Measurements from ENCODE around the gene PNLIPRP1.

Gene PNLIPRP1

DNA sequence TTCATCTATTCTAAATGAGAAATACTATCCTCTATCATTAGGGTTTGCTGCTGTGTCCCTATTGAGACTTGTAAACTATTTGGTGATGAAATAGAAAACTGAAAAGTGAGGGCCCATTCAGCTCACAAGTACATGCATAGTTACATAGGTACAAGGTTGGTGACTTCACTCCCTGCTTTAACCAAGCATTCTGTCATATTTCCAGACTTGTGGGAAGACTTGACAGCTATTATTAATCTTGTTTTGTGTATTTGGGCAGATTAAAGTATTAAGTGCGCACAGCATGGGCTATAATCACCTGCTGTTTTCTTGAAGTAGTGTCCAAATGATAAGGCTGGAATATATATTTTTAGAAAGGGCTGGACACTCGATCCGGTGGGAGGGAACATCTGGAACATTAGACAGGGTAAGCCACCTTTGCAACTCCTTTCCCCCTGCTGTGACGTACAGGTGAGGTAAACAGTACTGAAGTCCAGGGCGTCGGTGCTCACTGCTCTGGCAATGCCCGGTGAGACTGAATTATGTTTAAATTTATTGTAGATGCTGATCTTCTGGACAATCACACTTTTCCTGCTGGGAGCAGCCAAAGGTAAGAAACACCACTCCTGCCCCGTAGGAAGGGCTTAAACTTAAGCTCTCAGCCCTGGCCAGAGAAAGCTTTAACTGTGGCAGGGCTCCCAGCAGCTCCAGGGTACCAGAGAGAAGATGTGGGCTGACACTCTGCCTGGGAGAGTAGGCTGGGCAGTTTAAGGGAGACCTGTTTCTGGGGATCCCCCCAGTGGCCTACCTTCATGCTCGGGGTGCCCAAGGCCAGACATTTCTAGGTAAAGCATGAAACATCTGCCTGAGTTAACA is at the start of gene PNLIPRP1:
Gene PNLIPRP1 (plus strand): TSS at position 370 of the 855 bp plus-strand sequence. CDS start 171 bp downstream, at position 541.
- DNase-seq (ENCODE audit: low read depth, low spot score), result no peak

DNA sequence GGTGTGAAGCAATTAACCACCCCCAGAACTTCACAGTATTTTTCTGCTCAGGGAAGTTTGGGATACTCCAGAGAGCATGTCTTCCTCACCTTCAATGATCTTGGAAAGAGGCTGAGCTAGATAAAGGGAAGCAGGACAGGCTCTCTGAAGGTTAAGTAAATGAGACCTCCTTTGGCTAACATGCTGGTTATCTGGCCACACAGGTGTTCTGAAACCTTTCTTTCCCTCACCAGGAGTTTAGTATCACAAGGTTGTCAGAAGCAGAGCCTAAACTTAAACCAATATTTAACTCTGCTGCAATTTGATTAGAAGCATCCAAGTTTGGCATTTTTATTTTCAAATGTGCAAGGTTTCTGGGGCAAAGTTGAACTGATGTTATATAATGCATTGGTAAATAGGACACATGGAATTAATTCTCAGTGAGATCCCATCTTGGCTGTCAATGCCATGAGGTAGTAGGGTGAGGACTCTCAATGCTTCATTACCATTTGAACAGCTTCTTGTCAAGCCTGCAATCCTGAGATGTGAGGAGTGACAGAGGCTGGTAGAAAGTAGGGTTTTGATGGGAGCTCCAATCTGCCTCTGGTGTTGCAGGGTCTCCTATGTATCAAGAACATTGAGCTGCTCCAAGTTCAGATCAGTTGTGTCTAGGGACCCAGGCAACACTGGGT is 48.6 kb upstream of the PNLIPRP1 start:
- DNase-seq (ENCODE audit: low read depth, low spot score), result no peak

DNA sequence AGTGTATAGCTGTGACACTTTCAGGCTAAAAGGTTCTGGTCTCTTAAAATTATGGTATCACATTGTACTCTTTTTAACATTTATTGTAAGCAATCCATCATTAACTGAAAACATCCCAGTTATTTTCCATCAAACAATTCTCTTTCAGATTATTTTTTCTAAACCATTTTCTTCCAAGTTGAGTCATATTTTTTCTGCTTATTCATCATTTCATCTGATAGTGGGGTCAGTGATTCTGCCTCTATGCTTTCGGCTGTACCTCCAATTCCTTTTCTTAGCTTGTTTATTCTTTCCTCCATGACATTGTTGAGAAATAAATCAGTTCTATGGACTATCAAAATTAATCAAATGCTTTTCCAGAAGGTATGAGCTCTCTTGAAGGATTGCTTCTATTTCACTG is 45.6 kb upstream of the PNLIPRP1 start:
- DNase-seq (ENCODE audit: low read depth, low spot score), result no peak

DNA sequence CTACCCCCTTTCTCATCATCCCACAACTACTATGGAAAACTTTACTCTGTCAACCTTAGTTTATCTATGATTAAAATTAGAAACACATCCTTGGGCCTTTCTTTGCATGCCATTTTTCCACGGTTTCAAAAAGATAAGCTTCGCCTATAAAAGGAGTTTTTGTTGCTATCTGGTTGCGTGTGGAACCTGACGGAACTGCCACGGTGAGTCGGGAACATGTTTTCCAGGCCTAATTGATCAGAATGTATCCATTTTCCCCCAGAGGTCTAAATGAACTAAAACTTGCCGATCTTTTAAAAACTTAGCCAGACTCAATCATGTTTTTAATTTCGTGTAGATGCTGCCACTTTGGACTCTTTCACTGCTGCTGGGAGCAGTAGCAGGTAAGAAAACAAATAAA is 45.0 kb upstream of the PNLIPRP1 start, which contains the start of gene PNLIP:
Gene PNLIP (plus strand): TSS at position 176 of the 400 bp plus-strand sequence. CDS start 162 bp downstream, at position 338.
- DNase-seq (ENCODE audit: low read depth, low spot score), result no peak

DNA sequence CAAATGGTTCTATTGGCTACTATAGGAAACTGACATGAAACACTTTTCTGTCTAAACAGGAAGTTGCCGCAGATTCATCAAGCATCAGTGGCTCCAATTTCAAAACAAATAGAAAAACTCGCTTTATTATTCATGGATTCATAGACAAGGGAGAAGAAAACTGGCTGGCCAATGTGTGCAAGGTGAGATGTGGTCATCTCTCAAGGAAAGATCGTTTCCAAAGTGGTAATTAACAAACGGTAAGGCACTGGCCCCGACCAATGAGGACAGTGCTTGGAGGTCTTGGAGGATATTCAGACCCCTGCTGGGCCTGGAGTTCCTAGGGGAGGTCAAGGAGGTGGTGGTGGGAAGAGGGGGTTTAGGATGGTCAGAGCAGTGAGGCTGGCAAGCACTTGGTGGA is 42.5 kb upstream of the PNLIPRP1 start:
- no peak for DNase-seq (ENCODE audit: low read depth, low spot score)

DNA sequence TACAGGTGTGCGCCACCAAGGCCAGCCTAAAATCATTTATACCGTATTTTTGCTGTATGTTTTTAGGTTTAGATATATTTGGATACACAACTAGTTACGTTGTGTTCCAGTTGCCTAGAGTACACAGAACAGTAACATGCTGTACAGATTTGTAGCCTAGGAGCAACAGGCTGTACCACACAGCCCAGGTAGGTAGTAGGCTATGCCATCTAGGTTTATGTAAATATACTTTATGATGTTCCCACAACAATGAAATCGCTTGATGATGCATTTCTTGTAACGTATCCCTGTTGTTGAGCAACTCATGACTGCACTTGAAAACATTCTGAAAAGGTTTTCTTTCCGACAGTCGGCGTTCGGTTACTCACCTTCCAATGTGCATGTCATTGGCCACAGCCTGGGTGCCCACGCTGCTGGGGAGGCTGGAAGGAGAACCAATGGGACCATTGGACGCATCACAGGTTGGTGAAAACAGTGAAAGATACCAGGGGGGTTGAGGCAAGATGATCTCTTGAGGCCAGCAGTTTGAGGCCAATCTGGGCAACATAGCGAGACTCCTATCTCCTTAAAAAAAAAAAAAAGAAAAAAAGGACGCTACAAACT is 37.3 kb upstream of the PNLIPRP1 start:
- no peak for DNase-seq (ENCODE audit: low read depth, low spot score)

DNA sequence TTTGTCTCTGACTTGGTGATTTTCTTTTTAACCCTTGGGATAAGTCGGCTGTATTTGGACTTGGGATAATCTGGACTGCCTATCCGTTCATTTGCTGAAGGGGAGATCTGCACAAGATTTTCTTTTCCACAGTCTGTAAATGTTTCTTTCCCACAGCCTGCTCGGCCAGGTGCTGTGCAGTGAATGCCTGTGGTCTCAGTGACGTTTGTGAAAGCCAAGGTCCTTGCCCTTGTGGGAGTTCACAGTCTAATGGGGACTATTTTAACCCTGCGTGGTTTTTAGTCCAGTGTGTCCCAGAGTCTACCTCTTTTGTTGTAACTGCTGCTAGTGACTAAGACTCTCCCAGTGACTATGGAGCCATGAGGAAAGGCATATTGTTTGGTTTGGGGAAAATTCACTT is 36.1 kb upstream of the PNLIPRP1 start:
- DNase-seq (ENCODE audit: low read depth, low spot score), result no peak

DNA sequence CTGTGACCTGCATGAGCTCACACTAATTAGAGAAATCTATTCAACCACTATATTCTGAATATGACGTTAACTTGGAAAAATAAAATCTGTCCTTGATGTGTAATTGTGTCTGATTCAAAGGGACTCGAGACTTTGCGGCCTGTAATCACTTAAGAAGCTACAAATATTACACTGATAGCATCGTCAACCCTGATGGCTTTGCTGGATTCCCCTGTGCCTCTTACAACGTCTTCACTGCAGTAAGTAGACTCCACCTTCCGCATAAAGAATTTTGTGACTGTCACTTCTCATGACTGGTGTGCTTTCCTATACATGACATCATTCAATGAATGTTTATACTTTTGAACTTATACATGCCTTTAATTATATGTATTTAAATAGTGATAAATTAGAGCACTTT is 34.9 kb upstream of the PNLIPRP1 start:
- no peak for DNase-seq (ENCODE audit: low read depth, low spot score)

DNA sequence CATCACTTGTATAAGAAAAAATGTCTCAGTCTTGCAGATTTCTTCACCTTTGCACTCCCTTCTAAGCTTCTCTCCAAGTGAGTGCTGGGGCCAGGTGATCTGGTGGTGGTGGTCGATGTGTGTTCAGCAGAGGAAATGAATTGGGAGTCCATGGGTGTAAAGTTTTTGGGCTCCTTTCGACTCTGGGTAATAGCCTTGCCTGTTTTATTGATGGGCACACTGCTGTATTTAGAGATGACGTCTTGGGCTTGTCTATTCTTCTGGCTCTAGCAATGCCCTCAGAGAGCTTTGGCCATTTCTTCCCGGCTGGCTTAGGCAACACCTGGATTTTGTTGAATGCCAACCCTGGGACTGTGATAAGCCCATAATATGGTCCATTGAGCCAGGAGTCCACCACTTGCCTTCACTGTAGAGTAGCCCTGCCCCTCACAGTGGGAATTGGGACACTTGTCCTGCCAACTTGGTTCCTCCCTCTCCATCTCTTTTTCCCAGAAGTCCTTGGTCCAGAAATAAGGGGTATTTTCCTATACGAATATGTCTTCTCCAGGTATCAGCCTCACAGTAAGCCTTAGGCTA is 33.4 kb upstream of the PNLIPRP1 start:
- no peak for DNase-seq (ENCODE audit: low read depth, low spot score)

DNA sequence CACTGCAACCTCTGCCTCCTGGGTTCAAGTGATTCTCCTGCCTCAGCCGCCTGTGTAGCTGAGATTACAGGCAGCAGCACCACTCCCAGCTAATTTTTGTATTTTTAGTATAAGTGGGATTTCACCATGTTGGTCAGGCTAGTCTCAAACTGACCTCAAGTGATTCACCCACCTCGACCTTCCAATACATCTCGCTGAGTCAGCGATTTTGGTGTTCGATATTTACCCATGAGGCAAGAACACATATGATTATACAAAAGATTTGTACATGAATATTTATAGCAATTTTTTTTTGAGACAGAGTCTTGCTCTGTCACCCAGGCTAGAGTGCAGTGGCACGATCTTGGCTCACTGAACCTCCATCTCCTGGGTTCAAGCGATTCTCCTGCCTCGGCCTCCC is 25.2 kb upstream of the PNLIPRP1 start:
- no peak for DNase-seq (ENCODE audit: low read depth, low spot score)

DNA sequence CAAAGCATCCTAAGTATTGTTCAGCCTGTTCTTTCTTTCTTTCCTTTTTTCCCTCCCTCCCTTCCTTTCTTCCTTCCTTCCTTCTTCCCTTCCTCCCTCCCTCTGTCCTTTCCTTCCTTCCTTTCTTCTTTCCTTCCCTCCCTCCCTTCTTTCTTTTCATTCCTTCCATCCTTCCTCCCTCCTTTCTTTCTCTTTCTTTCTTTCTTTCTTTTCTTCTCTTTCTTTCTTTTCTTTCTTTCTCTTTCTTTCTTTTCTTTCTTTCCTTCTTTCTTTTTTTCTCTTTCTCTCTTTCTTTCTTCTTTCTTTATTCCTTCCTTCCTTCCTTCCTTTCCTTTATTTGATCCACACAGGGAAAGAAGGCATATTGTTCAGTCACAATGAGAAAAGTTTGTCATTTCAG is 23.8 kb upstream of the PNLIPRP1 start:
- DNase-seq (ENCODE audit: low read depth, low spot score), result no peak

DNA sequence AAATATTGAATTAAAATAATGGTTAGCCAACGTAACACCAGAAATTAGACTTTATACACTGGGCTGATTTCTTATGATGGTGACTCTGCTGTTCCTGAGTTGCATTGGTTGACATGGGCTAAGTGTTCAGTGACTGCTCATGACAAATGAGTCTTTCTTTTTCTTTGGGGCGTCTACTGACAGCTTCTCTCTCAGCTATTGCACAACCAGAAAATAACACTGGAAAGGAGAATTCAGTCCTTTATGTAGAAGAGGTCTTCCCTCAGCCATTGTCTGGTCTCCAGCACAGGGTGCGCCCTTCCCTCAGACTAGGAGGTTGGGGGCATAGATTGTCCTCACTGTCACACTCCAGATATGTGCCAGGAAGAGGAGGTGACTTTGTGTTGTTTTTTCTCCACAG is 23.4 kb upstream of the PNLIPRP1 start:
- DNase-seq (ENCODE audit: low read depth, low spot score), result no peak

DNA sequence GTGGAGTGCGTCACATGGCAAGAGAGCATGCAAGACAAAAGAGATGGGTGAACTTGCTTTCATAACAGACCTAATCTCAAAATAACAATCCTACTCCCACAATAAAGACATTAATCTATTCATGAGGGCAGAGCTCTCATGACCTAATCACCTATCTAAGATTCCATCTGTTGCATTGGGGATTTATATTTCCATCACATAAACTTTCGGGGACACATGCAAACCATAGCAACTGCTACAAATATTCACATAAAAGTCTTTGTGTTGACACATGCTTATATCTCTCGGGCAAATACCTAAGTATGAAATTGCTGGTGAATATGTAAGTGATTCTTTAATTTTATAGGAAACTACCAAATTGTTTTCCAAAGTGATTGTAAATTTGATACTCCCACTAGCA is 16.0 kb upstream of the PNLIPRP1 start:
- DNase-seq (ENCODE audit: low read depth, low spot score), result no peak

DNA sequence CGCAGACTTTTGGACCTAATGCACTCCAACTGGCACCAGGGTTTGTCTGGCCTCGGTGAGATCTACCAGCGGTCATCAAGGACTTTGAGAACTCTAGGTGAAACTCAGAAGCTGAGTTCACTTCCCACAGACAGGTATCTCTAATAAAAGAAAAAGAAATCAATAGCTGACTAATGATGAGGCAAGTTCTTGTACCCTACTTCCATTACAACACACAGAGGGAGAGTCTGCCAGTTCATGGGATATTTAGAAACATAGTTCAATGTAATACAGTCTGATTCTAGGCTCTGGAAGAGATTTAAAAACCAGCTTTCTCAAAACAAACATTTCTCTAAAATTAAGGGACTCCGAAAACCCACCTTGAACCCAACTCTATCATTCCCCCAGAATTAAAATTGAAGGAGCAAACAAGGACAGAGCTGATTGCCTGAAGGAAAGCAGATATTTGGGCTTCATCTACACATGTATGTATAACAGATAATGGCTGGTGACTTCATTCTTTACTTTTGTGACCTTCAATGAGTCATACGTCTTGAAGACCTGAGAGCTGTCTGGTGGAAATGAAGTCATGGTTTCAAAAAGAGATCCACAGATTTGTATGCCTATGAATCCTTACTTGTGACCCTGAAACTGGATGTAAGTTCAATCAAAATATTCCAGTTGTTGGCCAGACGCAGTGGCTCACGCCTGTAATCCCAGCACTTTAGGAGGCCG is 2.7 kb upstream of the PNLIPRP1 start:
- DNase-seq (ENCODE audit: low read depth, low spot score), result no peak

DNA sequence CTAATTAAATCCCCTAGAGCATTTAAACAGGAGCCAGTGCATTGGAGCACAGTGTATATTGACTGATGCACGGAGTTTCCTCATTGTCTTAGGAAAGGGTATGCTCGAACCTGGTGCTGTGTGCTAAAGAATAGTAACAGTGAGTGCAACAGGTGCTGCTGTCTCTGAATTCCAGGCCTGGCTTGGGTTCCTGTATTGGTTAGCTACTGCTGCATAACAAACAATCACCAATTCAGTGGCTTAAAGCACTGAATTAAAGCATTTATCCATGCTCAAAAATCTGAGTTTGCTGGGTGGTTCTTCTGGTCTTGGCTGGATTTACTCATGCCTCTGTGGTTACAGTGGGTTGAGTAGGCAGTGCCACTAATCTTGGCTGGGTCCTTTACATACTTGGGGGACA is 1.8 kb upstream of the PNLIPRP1 start:
- DNase-seq (ENCODE audit: low read depth, low spot score), result no peak

DNA sequence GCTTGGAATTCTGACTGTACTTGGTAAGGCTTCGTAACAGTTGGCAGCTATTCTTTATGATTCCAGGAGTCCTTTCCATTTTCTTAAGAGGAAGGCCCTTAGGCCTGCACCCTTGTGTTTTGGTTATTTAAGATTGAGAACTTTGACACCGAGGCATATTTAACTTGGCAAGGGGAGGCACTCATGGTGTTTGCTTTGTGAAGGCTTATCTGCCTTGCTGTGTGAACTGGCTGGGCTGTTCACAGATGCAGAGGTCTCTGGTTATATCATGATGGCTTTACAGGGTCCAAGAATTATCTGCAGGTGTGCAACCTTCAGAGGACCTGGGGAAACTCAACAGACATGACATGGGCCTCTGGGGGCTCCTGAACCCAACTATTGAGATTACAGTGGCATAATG is 833 bp upstream of the PNLIPRP1 start:
- no peak for DNase-seq (ENCODE audit: low read depth, low spot score)

DNA sequence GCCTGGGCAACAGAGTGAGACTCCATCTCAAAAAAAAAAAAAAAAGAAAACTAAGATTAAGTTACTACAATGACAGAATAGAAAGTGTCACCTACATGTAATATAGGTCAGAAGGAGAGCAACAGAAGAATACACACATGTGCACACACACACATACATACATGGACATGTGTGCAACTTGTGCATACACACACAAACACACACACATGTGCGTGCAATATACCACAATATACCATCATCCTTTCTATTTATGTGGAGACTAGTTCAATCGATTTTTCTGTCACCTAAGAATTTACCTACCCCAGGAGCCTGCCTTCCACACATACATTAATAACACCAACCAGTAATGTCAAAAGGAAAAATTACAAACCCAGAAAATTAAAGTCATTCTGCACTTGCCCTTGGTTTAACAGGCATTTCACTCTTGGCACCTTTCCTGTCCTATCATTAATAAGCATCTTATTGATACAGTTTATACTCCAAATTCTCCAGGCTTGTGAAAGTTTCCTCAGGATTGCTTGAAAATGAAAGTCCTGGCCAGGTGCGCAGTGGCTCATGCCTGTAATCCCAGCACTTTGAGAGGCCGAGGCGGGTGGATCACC is 2.5 kb downstream of the PNLIPRP1 start:
- no peak for DNase-seq (ENCODE audit: low read depth, low spot score)

DNA sequence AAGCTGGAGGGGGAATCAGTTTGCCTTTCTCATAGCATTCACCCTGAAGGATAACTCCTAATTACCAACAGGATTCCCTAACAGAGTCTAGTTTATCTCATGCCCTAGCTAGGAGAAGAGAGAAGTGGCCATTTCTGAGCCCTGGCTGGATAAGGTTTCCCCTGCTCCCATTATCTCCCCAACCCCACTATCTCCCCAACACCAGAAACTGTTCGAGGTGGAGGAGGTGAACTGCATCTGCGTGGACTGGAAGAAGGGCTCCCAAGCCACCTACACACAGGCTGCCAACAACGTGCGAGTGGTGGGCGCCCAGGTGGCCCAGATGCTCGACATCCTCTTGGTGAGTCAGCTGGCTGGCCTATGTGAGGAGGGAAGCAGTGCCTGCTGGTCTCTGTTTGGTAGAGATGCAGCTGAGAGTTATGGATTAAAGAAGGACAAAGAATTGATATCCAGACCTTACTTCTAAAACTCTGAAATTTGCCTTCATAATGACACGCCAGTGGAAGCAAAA is 3.8 kb downstream of the PNLIPRP1 start:
- no peak for DNase-seq (ENCODE audit: low read depth, low spot score)

DNA sequence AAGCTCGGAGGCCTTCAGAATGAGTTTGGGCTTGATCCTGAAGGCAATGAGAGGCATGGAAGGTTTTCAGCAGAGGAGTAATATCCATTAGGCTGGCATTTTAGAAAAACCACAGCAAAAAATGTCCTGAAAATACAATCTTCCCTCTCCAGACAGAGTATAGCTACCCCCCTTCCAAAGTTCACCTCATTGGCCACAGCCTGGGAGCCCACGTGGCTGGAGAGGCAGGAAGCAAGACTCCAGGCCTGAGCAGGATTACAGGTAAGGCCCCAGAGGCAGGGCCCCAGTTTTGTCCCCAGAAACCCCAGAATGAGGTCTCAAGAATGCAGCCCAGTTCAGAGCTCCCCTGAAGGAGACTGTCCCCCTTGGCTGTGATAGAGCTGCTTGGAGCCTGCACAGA is 5.3 kb downstream of the PNLIPRP1 start:
- DNase-seq (ENCODE audit: low read depth, low spot score), result no peak

DNA sequence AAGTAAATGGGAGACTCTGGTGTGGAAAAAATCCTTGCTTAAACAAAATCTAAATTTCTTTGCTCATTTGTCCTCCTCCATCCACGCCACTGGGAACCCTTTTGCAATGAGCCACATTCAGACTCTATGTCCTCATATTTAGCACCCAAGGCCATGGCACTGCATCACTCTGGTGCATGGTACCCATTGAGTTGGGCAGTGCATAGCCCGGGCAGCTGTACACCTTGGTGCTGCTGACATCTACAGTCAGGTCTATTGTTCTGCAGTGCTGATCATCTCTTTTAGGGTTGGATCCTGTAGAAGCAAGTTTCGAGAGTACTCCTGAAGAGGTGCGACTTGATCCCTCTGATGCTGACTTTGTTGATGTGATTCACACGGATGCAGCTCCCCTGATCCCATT is 6.8 kb downstream of the PNLIPRP1 start:
- DNase-seq (ENCODE audit: low read depth, low spot score), result no peak

DNA sequence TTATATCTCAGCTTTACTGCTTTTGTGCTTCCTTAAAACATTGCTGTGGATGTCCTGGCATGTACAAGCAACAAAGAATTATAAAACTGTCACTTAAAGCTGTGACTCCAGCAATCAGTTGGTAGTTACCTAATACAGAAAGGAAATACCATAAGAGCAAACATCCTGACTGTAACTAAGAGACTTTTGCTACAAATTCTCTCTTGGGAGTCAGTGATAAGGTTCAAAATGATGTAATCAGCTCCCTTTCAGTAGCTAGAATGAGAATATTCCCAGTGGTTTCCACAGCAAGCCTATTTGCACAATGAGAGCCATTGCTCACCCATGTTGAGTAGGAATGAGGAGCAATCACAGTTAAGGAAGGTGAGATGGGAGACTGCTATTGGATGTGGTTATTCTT is 7.6 kb downstream of the PNLIPRP1 start:
- DNase-seq (ENCODE audit: low read depth, low spot score), result no peak

Measured in ELF-1 (cell line).